Measurements from ENCODE around the gene WDR59.
"Not testable (repeated sequence)": the region's sequence is repeated elsewhere in the genome, so short reads cannot be mapped to it uniquely, and the experiment has no call there.

The WDR59 gene

GRCh38 chr16:74984529-74985296, at the start of gene WDR59:
TSS of gene WDR59 (minus strand) at chr16:74985123. CDS start at chr16:74985017, 106 bp downstream.
- DNase-seq = peak; percentile 88

GRCh38 chr16:75032655-75033054, 47.7 kb upstream of the WDR59 start:
- DNase-seq = no peak

GRCh38 chr16:75029854-75030253, 44.9 kb upstream of the WDR59 start:
- DNase-seq = no peak

- DNase-seq = no peak
These were observed 43.7 kb upstream of the WDR59 start for GRCh38 chr16:75028544-75029135.

GRCh38 chr16:75027520-75028300, 42.8 kb upstream of the WDR59 start:
- DNase-seq = no peak

- DNase-seq = no peak
These were observed 42.0 kb upstream of the WDR59 start for GRCh38 chr16:75026892-75027391.

GRCh38 chr16:75026239-75026891, 41.4 kb upstream of the WDR59 start:
- not testable (repeated sequence) for DNase-seq

- DNase-seq = no peak
These were observed 40.8 kb upstream of the WDR59 start for GRCh38 chr16:75025761-75026160.

- DNase-seq = no peak
These were observed 39.7 kb upstream of the WDR59 start for GRCh38 chr16:75024594-75024993.

- no peak for DNase-seq
These were observed 39.3 kb upstream of the WDR59 start for GRCh38 chr16:75024182-75024581.

- DNase-seq = no peak
These were observed 38.1 kb upstream of the WDR59 start for GRCh38 chr16:75023009-75023408.

GRCh38 chr16:75022567-75022966, 37.6 kb upstream of the WDR59 start:
- no peak for DNase-seq

GRCh38 chr16:75021410-75021809, 36.5 kb upstream of the WDR59 start:
- no peak for DNase-seq

- DNase-seq = no peak
These were observed 34.7 kb upstream of the WDR59 start for GRCh38 chr16:75019586-75019985.

GRCh38 chr16:75019007-75019406, 34.1 kb upstream of the WDR59 start:
- no peak for DNase-seq

- no peak for DNase-seq
These were observed 33.0 kb upstream of the WDR59 start for GRCh38 chr16:75017670-75018525.

- DNase-seq = not testable (repeated sequence)
These were observed 31.6 kb upstream of the WDR59 start for GRCh38 chr16:75016451-75017081.

- no peak for DNase-seq
These were observed 29.4 kb upstream of the WDR59 start for GRCh38 chr16:75014318-75014717.

- DNase-seq = not testable (repeated sequence)
These were observed 28.2 kb upstream of the WDR59 start for GRCh38 chr16:75013123-75013522.

GRCh38 chr16:75012380-75013081, 27.6 kb upstream of the WDR59 start:
- no peak for DNase-seq
